CD4-positive, alpha-beta T cell treated with Interleukin-17A for 4 hours (primary cell): ENCODE measurements around the gene PRKCZ.

Source experiments
- DNase-seq: peaks from one replicate; pipeline ENCODE4 v3.0.0-alpha.2; 2020; ENCODE audit warnings: mixed read lengths

The PRKCZ gene

DNA sequence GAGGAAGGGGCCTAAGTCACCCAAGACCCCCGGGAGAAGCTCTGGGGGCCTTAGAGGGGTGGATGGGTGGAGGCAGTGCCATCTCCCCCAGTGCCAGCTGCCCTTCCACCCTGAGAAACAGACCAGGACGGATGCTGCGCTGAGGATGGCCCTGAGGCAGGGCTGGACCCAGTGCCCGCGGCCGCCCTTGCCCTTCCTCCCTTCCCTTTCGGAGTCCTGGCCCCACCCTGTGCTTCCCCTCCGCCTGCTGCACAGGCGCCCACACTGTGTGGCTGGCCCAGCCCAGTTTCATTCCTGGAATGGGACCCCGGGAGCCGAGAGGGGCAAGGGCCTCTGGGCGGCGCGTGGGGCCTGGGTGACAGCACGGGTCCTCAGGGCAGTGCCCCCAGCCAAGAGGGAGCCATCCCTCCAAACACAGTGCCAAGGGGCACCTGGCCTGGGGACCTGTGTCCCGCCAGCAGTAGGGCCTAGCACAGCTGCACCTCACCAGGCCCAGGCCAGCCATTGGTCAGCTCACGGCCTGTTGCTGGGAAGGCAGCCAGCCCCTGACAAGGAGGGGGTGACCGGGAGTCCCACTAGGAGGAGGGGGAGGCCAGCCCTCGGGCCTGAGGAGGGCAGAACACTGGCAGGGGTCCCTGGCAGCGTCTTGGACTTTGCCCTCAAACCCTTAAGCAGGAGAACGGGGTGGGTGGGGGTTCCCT lies 164.5 kb downstream of the PRKCZ start:
- DNase-seq, result no peak

- DNase-seq, result no peak
These were observed 165.1 kb downstream of the PRKCZ start for GRCh38 chr1:2215329-2215728.

DNA sequence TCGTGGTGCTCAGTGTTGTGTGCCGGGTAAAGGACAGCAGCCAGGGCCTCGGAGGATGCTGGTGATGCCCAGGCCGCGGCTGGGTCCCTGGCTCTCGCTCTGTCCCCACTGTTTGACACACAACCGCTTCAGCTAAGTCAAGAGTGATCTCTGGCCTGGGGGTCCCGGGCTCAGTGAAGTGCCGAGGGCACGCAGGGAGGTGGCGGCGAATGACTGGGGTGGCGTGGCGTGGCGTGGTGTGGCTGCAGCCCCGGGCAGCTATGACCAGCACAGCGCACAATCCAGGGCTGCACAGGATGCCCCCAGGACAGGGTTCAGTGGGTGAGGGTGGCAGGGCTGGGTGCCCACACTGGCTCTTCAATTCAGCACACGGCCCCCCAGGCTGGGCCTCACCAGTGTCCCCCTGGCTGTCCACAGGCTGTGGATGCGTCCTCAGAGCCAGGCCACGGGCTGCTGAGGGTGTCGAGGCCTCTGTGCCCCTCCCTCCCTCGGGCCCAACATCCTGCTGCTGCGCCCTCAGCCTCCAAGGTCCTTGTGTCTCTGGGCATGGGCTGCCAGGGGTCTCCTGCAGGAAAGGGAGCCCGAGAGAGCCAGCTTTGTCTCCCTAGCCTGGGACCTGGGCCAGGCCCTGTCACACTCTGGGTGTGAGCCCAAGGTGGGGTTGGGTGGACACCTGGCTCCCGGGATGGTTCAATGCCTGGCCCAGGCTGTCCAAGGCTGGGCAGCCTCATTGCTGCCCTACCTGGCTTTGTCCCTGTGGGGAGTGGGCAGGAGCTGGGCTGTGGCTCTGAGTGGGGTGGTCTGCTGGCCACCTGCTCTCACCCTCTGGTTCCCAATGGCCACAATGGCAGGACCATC lies 165.9 kb downstream of the PRKCZ start:
- DNase-seq, result no peak

- DNase-seq, result no peak
These were observed 166.5 kb downstream of the PRKCZ start for GRCh38 chr1:2216767-2217058.

- DNase-seq, result no peak
These were observed 171.1 kb downstream of the PRKCZ start for GRCh38 chr1:2221271-2221670.

DNA sequence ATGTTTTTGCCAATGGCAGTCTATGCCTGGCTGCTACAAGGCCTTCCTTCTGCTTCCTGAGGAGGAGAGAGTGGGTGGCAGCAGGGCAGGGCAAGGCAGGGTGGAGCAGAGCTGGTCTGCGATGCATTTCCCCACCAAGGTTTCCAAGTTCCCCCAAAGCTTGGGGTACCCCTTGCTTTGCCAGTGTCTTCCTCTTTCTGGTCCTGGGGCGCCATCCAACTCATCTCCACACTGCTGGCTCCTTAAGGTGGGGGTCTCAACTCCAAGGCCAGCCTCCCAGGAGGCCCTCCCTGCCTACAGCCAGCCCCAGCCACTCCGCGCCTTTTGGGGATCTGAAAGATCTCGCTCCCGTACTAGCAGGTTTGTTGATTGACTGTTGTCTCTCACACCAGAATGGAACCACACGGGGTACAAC lies 174.0 kb downstream of the PRKCZ start:
- no peak for DNase-seq

DNA sequence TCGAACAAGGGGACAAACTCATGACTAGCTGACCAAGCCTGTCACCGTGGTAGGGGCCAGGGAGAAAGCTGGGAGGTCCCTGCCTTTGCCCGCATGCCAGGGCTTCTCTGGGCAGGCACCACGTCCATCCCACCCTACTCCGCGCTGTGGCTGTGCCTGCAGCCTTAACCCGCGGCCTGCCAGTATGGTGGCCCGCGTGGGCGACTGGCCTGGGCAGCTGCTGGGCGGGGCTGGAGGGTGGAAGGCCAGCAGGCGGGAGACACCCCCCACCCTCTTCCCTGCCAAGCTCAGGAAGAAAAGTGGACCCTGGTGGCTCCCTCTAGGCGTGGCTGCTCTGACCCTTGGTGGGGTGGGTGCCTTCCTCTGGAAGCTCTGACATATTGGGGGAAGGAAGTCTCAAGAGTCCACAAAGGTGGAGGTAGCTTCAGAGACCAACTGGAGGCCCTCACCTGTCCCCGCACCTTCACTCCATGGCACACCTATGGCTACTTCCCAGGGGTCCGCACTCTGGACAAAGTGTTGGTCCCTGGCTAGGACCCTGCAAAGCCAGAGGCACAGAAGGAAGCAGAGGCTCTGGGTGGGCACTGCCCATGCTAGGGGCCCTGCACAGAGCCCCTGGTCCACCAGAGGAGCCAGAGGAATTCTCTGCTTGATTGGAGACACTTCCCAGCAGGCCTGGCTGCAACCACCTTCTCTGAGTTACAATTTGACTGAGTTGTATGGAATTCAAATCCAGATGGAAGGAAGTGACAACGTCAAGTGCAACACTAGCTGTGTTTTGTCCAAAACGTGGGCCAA lies 174.6 kb downstream of the PRKCZ start:
- no peak for DNase-seq

DNA sequence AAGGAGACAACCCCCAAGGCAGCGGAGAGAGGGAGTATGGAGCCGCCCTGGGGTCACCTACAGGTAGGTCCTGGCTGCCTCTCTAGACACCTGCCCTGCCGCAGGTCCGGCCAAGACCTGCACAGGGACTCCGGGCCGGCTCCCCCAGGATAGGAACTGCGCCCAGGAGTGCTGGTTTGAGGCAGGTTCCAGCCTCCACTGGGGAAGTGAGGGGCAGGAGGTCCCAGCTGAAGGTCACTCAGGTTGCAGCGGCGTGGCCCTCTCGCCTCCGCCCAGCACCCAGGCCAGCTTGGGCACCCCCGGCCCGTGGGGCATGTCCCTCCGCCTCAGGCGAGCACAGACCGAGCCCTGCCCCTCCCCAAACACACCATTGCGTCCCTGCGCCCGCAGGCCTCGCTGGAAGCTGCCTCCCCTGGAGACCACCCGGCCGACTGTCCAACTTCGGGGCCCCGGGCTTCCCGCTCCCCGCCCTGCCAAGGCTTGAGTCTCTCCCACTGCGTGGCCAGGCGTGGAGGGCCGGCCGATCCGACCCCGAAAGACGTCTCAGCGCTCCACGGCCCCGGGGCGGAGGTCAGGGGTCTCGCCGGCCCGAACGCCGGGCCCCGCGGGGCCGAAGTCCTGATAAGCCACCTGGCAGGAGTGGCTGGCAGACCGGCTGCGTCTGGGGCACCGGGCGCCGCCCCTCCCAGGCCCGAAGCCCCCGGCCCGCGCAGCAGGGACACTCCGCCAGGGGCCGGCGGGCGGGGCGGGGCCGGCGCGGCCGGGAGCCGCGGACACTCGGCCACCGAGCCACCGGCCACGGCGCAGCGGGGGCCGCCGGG lies 176.5 kb downstream of the PRKCZ start:
- no peak for DNase-seq

DNA sequence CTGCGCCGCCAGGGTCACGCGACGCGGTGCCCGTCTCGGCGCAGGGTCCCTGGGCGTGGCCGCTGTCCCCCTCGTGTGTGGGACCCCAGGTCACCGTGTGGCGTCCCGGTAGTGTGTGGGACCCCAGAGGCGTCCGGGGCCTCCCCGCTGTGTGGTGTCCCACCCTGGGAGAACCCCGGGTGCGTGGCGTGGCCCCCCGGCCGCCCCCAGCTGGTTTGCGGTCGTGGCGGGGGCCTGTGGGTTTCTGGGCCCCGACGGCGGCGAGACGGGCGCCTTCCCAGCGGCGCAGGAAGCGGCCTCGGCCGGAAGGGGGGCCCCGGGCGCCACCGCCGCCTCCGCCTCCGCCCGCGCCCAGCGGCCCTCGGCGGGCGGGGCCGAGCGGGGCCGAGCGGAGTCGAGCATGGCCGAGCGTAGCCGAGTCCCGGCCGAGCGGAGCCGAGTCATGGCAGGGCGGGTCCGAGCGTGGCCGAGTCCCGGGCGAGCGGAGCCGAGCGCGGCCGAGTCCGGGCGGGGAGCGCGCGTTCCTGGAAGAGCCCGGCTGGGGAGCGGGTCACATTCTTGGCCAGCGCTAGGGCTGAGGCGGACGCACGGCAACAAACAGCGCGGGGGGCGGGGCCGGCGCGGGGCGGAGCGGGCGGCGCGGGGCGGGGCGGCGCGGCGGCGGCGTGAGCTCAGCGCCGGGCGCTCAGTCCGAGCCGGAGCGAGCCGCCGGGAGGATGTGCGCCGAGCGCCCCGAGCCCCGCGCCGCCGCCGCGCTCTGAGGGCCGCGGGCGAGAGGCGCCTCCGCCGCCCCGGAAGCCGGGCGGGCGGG lies 177.3 kb downstream of the PRKCZ start:
- DNase-seq, result peak; percentile 96

GRCh38 chr1:2228157-2228594 lies 178.0 kb downstream of the PRKCZ start, which contains the start of gene SKI:
Gene SKI (plus strand): TSS chr1:2228319. CDS start chr1:2228767, 448 bp downstream.
- DNase-seq, result no peak

GRCh38 chr1:2228694-2229036 lies 178.5 kb downstream of the PRKCZ start:
- no peak for DNase-seq

DNA sequence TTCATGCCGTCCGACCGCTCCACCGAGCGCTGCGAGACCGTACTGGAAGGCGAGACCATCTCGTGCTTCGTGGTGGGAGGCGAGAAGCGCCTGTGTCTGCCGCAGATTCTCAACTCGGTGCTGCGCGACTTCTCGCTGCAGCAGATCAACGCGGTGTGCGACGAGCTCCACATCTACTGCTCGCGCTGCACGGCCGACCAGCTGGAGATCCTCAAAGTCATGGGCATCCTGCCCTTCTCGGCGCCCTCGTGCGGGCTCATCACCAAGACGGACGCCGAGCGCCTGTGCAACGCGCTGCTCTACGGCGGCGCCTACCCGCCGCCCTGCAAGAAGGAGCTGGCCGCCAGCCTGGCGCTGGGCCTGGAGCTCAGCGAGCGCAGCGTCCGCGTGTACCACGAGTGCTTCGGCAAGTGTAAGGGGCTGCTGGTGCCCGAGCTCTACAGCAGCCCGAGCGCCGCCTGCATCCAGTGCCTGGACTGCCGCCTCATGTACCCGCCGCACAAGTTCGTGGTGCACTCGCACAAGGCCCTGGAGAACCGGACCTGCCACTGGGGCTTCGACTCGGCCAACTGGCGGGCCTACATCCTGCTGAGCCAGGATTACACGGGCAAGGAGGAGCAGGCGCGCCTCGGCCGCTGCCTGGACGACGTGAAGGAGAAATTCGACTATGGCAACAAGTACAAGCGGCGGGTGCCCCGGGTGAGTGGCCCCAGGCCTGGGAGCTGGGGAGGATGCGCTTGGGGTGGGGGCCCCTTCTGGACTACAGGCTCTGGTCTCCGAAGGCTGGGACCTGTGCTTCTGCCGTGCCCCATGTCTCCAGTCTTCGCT lies 179.0 kb downstream of the PRKCZ start:
- DNase-seq, result peak; percentile 70

DNA sequence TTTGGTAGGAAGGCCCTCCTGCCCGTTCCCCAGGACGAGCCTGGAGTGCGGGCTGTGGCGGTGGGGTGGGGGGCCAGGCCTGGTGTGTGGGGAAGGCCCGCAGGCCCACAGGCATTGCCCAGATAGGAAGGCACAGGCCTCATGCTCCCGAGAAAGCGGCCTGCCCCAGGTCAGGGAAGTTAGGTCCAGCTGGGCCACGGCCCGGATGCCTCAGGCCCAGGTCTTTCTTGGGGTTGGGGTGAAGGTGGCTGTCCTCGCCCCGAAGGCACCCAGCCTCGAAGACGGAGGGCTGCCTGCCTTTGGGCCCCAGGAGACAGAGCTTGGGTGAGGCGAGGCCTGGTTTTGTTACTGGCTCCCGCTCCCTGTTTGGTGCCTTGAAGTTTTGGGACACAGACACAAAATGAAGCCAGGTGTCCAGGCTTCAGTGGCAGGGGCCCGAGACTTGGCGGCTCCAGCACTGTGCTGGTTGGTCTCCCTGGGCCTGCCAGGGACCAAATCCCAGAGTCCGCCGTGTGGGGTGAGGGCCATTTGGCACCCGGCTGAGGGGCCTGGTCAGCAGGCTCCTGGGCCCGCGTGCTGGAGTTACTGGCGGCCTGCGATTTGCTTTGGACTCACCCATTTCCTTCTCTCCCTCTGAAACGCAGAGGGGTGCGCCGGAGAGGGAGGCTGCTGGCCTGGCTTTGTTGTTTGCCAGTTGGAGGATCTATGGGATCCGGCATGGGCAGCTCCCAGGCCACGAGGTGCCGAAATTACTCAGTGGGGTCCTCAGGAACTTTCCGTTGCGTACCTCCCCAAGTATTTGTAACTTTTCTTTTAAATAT lies 179.9 kb downstream of the PRKCZ start:
- DNase-seq, result peak; percentile 39

- DNase-seq, result peak; percentile 65
These were observed 180.7 kb downstream of the PRKCZ start for GRCh38 chr1:2230781-2231531.

GRCh38 chr1:2231532-2232254 lies 181.5 kb downstream of the PRKCZ start:
- DNase-seq, result peak; percentile 92

DNA sequence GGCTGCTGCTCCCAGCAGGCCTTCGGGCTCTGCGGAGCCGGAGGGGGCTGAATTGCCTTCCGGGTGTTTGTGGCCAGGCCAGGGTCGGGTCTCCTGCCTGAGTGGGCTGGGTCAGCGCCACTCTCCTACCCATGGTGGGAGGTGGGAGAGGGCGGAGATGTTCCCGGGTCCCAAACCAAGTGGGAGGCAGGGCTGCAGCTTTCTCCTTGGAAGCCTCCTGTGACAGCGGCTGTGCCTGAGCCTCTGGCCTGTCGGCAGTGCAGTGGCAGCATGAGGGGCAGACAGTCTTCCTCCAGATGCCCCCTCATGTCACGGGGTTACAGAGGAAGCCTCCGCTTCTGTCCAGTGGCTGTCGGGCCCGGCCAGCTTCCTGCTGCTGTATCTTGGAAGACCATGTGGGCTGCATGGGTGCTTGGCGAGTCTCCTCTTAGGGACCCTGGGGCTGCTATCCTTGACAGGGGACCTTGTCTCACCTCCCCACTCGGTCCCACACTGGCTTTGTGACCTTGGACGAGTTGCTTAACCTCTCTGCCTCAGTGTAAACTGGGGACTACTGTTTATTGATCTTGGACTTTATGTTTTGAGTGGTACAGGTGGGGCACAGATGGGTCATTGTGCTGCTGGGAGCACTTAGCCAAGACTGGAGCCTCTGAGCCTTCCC lies 182.2 kb downstream of the PRKCZ start:
- DNase-seq, result no peak

- DNase-seq, result no peak
These were observed 182.8 kb downstream of the PRKCZ start for GRCh38 chr1:2232916-2233438.

- no peak for DNase-seq
These were observed 183.3 kb downstream of the PRKCZ start for GRCh38 chr1:2233468-2233867.
